Gastroesophageal sphincter (tissue), 4 donors: ENCODE results near the gene AGRP. TPM values are rescaled to one million over a fixed set of nuclear protein-coding genes. Genes with fewer than 3 reads are reported as not detected.

Source experiments
- ATAC-seq: fragments of 150-250 bp; one replicate; pipeline ENCODE4 v1.9.1; 2016; ENCODE audit warnings: mild to moderate bottlenecking, moderate library complexity
- H3K27ac ChIP-seq, 4 donors: fragments of 200-600 bp; sonication (generic) in 3 of 4; 1 replicate in 3 of 4; 2 replicates in 1 of 4; pipeline ENCODE4 v1.5.1; 2016 to 2019
- H3K27me3 ChIP-seq: fragments of 200-600 bp; sonication (generic); one replicate; pipeline ENCODE4 v1.5.1; 2019
- H3K36me3 ChIP-seq, 2 donors: fragments of 200-600 bp; sonication (generic); one replicate each; pipeline ENCODE4 v1.5.1; 2019; ENCODE audit warnings: control low read depth in 1 of 2
- H3K4me1 ChIP-seq, 3 donors: fragments of 200-600 bp; sonication (generic); 1 replicate in 2 of 3; 2 replicates in 1 of 3; pipeline ENCODE4 v1.5.1; 2016 to 2019; ENCODE audit warnings: control low read depth in 2 of 3
- H3K4me3 ChIP-seq, 2 donors: fragments of 200-600 bp; sonication (generic); one replicate each; pipeline ENCODE4 v1.5.1; 2019; ENCODE audit warnings: mild to moderate bottlenecking in 1 of 2, moderate library complexity in 1 of 2
- H3K9me3 ChIP-seq, 3 donors: fragments of 200-600 bp; sonication (generic); one replicate each; pipeline ENCODE4 v1.5.1; 2017 to 2019; ENCODE audit warnings: control low read depth in 2 of 3
- CTCF ChIP-seq, 4 experiments: fragments of 200-600 bp in 2 of 4; fragments of 450-650 bp in 2 of 4; sonication (generic) in 1 of 4; IDR thresholded peaks; one replicate each; pipeline ENCODE4 v1.5.1; 2017 to 2019; ENCODE audit warnings: antibody characterized with exemption in 4 of 4, mild to moderate bottlenecking in 2 of 4, moderate library complexity in 2 of 4
- EP300 ChIP-seq: sonication (generic); formaldehyde crosslinking; IDR thresholded peaks from one replicate; pipeline ENCODE4 v1.6.1; 2017; ENCODE audit warnings: antibody characterized with exemption, mild to moderate bottlenecking
- POLR2A ChIP-seq, 2 donors: fragments of 450-650 bp; IDR thresholded peaks; one replicate each; pipeline ENCODE4 v1.6.1; 2017; ENCODE audit warnings: antibody characterized with exemption in 2 of 2, mild to moderate bottlenecking in 2 of 2, moderate library complexity in 1 of 2
- POLR2AphosphoS5 ChIP-seq: sonication (generic); formaldehyde crosslinking; IDR thresholded peaks from one replicate; pipeline ENCODE4 v1.6.1; 2017; ENCODE audit warnings: antibody characterized with exemption
- WGBS, 2 donors: methylation state at CpG; one replicate each; pipeline ENCODE4 v1.1.5; 2018; ENCODE audit warnings: low coverage in 1 of 2; 5-methylcytosine and 5-hydroxymethylcytosine counted together
- total RNA-seq, 4 donors: library from RNA; depleted of rRNA; stranded (reverse); fragments of >200 nt; gene quantifications; one replicate each; pipeline ENCODE4 v1.1.0, GENCODE V29; 2016

The AGRP gene
- total RNA-seq, 4 donors from 2014 or later = not detected

DNA sequence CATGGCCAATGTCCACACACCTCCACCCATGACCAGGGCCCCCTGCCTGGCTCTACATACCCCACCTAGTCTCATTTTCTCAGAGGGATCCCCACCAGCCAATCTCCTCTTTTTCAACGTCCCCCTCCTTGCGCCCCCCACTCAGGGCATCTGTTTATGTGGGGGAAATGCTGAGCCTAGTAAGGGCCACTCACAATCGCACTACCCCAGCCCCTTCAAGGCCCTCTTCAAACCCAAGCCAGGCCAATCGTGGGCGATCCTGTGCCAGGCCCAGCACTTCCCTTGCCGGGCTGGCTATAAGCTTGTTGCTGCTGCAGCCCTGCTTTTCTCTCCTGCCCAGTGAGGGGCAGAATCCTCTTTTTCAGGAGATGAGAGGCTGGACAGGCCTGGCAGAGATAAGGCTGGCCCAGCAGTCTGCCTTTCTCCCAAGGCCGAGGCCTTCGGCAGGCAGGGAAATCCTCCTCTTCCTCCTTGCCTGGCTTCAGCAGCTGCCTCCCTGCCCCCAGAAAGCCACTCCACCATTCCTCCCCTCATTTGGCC lies 36.3 kb downstream of the AGRP start:
- peak overlapping the region in 3 of 4 donors; percentile 34 to 63 (median 51) for H3K27ac ChIP-seq
- no peak for ATAC-seq
- peaks cover 0 to 79% of the 10 kb centered on the region in 2 donors for H3K36me3 ChIP-seq
- TF ChIP-seq EP300 (no peak), POLR2AphosphoS5 (no peak), POLR2A (IDR thresholded peaks at IDR 0.05) (no peak), CTCF (IDR thresholded peaks at IDR 0.05) (no peak)
- no peaks in the 10 kb centered on the region for H3K27me3 ChIP-seq
- 73 to 84% methylated on average over 3 to 5 of the region's 8 CpGs for WGBS, 2 donors
- peaks cover 0 to 98% (median 58%) of the 10 kb centered on the region in 3 donors for H3K4me1 ChIP-seq
- no peaks in the 10 kb centered on the region for H3K9me3 ChIP-seq
- no peak overlapping the region for H3K4me3 ChIP-seq

DNA sequence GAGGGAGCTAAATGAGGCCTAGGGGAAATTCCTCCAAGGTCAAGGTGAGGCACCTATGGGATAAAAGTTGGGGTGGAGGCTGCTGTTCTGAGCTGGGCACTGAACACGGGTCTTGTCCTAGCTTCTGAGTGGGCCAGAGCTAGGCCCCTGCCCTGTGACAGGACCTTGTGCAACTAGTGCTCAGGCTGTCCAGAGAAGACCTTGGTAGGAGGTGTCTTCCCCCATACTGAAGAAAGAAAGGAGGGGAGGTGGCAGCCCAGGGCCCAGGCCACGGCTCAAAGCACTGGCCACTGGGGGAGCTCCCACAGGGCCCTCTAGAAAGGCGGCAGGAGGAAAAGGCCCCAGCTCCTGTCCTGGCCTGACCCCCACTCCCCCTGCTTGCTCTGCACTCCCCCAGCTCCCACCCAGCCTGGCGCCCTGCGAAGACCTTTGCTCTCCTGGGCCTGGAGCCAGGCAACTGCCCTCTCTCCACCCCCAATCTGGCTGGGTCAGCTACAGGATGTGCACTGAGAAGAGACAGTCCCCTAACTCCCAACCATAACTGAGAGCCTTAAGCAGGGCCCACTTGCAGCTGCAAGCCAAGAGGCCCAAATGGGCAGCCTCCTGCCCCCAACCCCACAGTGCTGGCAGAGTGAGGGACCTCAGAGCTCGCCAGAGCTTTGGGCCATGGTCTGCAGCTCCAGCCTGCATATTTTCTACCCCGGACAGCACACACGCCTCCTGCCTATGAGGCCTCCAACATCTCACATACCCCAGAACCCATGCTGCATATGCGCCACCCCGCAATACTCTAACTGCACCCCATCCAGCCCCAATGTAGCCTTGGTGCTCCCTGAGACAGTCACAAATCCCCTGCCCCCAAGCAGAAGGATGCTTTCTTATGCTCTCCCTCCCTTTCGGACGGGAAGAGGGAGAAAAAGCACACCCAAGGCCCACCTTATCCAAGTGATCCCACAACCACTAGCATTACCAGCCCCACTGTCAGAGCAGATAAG lies 37.1 kb downstream of the AGRP start:
- Histone ChIP-seq H3K27me3 (no peaks in the 10 kb centered on the region), H3K27ac (peak overlapping the region in 3 of 4 donors; percentile 34 to 63 (median 51)), H3K36me3 (peaks cover 0 to 78% of the 10 kb centered on the region in 2 donors), H3K9me3 (no peaks in the 10 kb centered on the region), H3K4me3 (no peak overlapping the region), H3K4me1 (peaks cover 0 to 98% (median 58%) of the 10 kb centered on the region in 3 donors)
- WGBS, 2 donors = 75 to 78% methylated on average over 3 to 8 of the region's 12 CpGs
- TF ChIP-seq POLR2A (IDR thresholded peaks at IDR 0.05) (no peak), CTCF (IDR thresholded peaks at IDR 0.05) (no peak), POLR2AphosphoS5 (no peak), EP300 (no peak)
- no peak for ATAC-seq

- Histone ChIP-seq H3K27ac (peak overlapping the region in 1 of 4 donors; percentile 63), H3K9me3 (no peaks in the 10 kb centered on the region), H3K4me3 (no peak overlapping the region), H3K4me1 (peaks cover 0 to 98% (median 53%) of the 10 kb centered on the region in 3 donors), H3K27me3 (no peaks in the 10 kb centered on the region), H3K36me3 (peaks cover 0 to 78% of the 10 kb centered on the region in 2 donors)
- no peak for ATAC-seq
- WGBS, 2 donors = 67% methylated on average over 1 of the region's 3 CpGs; no CpG with 5 or more reads in 1 of the 2 donors
- TF ChIP-seq POLR2A (IDR thresholded peaks at IDR 0.05) = no peak
- no peak for TF ChIP-seq CTCF (IDR thresholded peaks at IDR 0.05)
- TF ChIP-seq POLR2AphosphoS5 = no peak
- no peak for TF ChIP-seq EP300
These were observed 37.9 kb downstream of the AGRP start for GRCh38 chr16:67445441-67445912.

DNA sequence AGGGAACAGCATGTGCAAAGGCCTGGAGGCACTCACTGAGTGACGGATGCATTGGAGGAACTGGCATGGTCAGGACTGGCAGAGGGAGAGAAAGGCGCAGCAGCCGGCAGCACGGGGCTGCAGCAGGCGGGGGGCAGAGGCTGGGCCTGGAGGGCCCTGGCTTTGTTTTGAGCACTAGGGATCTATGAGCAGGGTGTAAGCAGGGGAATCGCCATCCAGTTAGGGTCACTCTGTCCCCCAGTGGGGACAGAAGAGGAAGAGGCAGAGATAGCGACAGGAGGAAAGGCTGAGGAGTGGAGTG lies 38.3 kb downstream of the AGRP start:
- H3K4me3 ChIP-seq = no peak overlapping the region
- 92% methylated on average over 7 of the region's 7 CpGs; no CpG with 5 or more reads in 1 of the 2 donors for WGBS, 2 donors
- ATAC-seq = no peak
- H3K4me1 ChIP-seq = peaks cover 0 to 98% (median 49%) of the 10 kb centered on the region in 3 donors
- H3K27me3 ChIP-seq = no peaks in the 10 kb centered on the region
- peaks cover 0 to 78% of the 10 kb centered on the region in 2 donors for H3K36me3 ChIP-seq
- H3K9me3 ChIP-seq = no peaks in the 10 kb centered on the region
- TF ChIP-seq EP300 (no peak), POLR2A (IDR thresholded peaks at IDR 0.05) (no peak), CTCF (IDR thresholded peaks at IDR 0.05) (no peak), POLR2AphosphoS5 (no peak)
- H3K27ac ChIP-seq = peak overlapping the region in 1 of 4 donors; percentile 63
